IPS-20b (cell line): ENCODE measurements around the gene KCNH6.
A peak's percentile ranks its signal among the peaks of the same experiment; 100 is the strongest.

Experiments used
- H3K27ac ChIP-seq: one replicate; pipeline ENCODE4 v1.5.1; 2013; ENCODE audit warnings: low read length
- H3K27me3 ChIP-seq: 2 replicates; pipeline ENCODE4 v1.6.1; 2013; ENCODE audit warnings: mild to moderate bottlenecking, low read length, inconsistent platforms; ENCODE audit not compliant: insufficient read depth
- H3K36me3 ChIP-seq: 2 replicates; pipeline ENCODE4 v1.6.1; 2013; ENCODE audit warnings: low read depth, mild to moderate bottlenecking, inconsistent platforms, low read length, moderate library complexity; ENCODE audit not compliant: insufficient read depth
- H3K4me1 ChIP-seq: 2 replicates; pipeline ENCODE4 v1.6.1; 2013; ENCODE audit warnings: mild to moderate bottlenecking, control low read depth, inconsistent platforms, low read length, moderate library complexity; ENCODE audit not compliant: insufficient read depth
- H3K4me3 ChIP-seq: 2 replicates; pipeline ENCODE4 v1.5.1; 2013; ENCODE audit warnings: mild to moderate bottlenecking, low read length, inconsistent platforms
- H3K9ac ChIP-seq: 2 replicates; pipeline ENCODE4 v1.6.1; 2013; ENCODE audit warnings: low read depth, mild to moderate bottlenecking, inconsistent platforms, low read length, moderate library complexity
- H3K9me3 ChIP-seq: 2 replicates; pipeline ENCODE4 v1.6.1; 2013; ENCODE audit warnings: mild to moderate bottlenecking, low read depth, low read length, inconsistent platforms; ENCODE audit not compliant: insufficient read depth

The KCNH6 gene

GRCh38 chr17:63538693-63539595 lies 15.8 kb downstream of the KCNH6 start:
- Histone ChIP-seq H3K9ac (no peak overlapping the region), H3K27me3 (peaks cover 35% of the 10 kb centered on the region), H3K4me3 (peak overlapping the region; percentile 57; the same call in 1 of the 2 replicates), H3K4me1 (no peaks in the 10 kb centered on the region), H3K27ac (no peak overlapping the region), H3K36me3 (no peaks in the 10 kb centered on the region), H3K9me3 (no peaks in the 10 kb centered on the region)

GRCh38 chr17:63540590-63540989 lies 17.4 kb downstream of the KCNH6 start:
- H3K4me3 ChIP-seq: no peak overlapping the region
- no peak overlapping the region for H3K27ac ChIP-seq
- H3K27me3 ChIP-seq: peaks cover 35% of the 10 kb centered on the region
- no peaks in the 10 kb centered on the region for H3K36me3 ChIP-seq
- H3K4me1 ChIP-seq: no peaks in the 10 kb centered on the region
- H3K9ac ChIP-seq: no peak overlapping the region
- no peaks in the 10 kb centered on the region for H3K9me3 ChIP-seq

- Histone ChIP-seq H3K4me1 (no peaks in the 10 kb centered on the region), H3K36me3 (no peaks in the 10 kb centered on the region), H3K4me3 (no peak overlapping the region), H3K27ac (no peak overlapping the region), H3K9me3 (no peaks in the 10 kb centered on the region), H3K9ac (no peak overlapping the region), H3K27me3 (peaks cover 30% of the 10 kb centered on the region)
Measured at GRCh38 chr17:63542218-63542545, 19.0 kb downstream of the KCNH6 start.

- no peak overlapping the region for H3K27ac ChIP-seq
- H3K9ac ChIP-seq: no peak overlapping the region; the same call in 1 of the 2 replicates
- no peaks in the 10 kb centered on the region for H3K36me3 ChIP-seq
- peaks cover 20% of the 10 kb centered on the region for H3K27me3 ChIP-seq
- no peaks in the 10 kb centered on the region for H3K4me1 ChIP-seq
- no peak overlapping the region for H3K4me3 ChIP-seq
- no peaks in the 10 kb centered on the region for H3K9me3 ChIP-seq
Measured at GRCh38 chr17:63542942-63543821, 20.0 kb downstream of the KCNH6 start.

- H3K36me3 ChIP-seq: no peaks in the 10 kb centered on the region
- H3K27ac ChIP-seq: no peak overlapping the region
- H3K9ac ChIP-seq: no peak overlapping the region; the same call in 1 of the 2 replicates
- peaks cover 13% of the 10 kb centered on the region for H3K27me3 ChIP-seq
- no peak overlapping the region for H3K4me3 ChIP-seq
- no peaks in the 10 kb centered on the region for H3K9me3 ChIP-seq
- H3K4me1 ChIP-seq: no peaks in the 10 kb centered on the region
Measured at GRCh38 chr17:63543822-63544420, 20.8 kb downstream of the KCNH6 start.

- Histone ChIP-seq H3K9ac (no peak overlapping the region), H3K36me3 (no peaks in the 10 kb centered on the region), H3K27ac (no peak overlapping the region), H3K4me1 (no peaks in the 10 kb centered on the region), H3K27me3 (peaks cover 5% of the 10 kb centered on the region), H3K9me3 (no peaks in the 10 kb centered on the region), H3K4me3 (no peak overlapping the region)
Measured at GRCh38 chr17:63544467-63545301, 21.5 kb downstream of the KCNH6 start.

- H3K9me3 ChIP-seq: no peaks in the 10 kb centered on the region
- no peaks in the 10 kb centered on the region for H3K36me3 ChIP-seq
- no peak overlapping the region for H3K27ac ChIP-seq
Measured at GRCh38 chr17:63546308-63547082, 23.3 kb downstream of the KCNH6 start.

GRCh38 chr17:63547083-63547523 lies 23.9 kb downstream of the KCNH6 start:
- Histone ChIP-seq H3K4me3 (no peak overlapping the region), H3K4me1 (peaks cover 2% of the 10 kb centered on the region; the same call in 1 of the 2 replicates), H3K9ac (no peak overlapping the region), H3K27ac (no peak overlapping the region), H3K9me3 (no peaks in the 10 kb centered on the region), H3K27me3 (no peaks in the 10 kb centered on the region), H3K36me3 (no peaks in the 10 kb centered on the region; the same call in 1 of the 2 replicates)

More at GRCh38 chr17:63546308-63547082, 23.3 kb downstream of the KCNH6 start:
- Histone ChIP-seq H3K27me3 (no peaks in the 10 kb centered on the region), H3K4me3 (no peak overlapping the region), H3K4me1 (no peaks in the 10 kb centered on the region; the same call in 1 of the 2 replicates), H3K9ac (no peak overlapping the region)

- Histone ChIP-seq H3K4me1 (peaks cover 9% of the 10 kb centered on the region), H3K9me3 (no peaks in the 10 kb centered on the region), H3K4me3 (peak overlapping the region; percentile 94), H3K27me3 (no peaks in the 10 kb centered on the region), H3K36me3 (no peaks in the 10 kb centered on the region; the same call in 1 of the 2 replicates), H3K27ac (peak overlapping the region; percentile 84), H3K9ac (peak overlapping the region; percentile 97)
Measured at GRCh38 chr17:63549289-63549945, 26.3 kb downstream of the KCNH6 start.
